Tibial nerve (tissue), 3 donors: ENCODE data around the gene ZNF229.
"Not testable (repeated sequence)": the region's sequence is repeated elsewhere in the genome, so short reads cannot be mapped to it uniquely, and the experiment has no call there.

Experiments used
- POLR2A ChIP-seq, 2 donors: fragments of 450-650 bp; IDR thresholded peaks; one replicate each; pipeline ENCODE4 v1.6.1; 2017; ENCODE audit warnings: antibody characterized with exemption in 2 of 2, mild to moderate bottlenecking in 2 of 2, moderate library complexity in 2 of 2
- TF ChIP-seq, protein P1 (sequence below), 5 experiments: fragments of 200-600 bp in 3 of 5; fragments of 450-650 bp in 2 of 5; sonication (generic) in 3 of 5; IDR thresholded peaks; one replicate each; pipeline ENCODE4 v1.5.1; 2016 to 2019; ENCODE audit warnings: antibody characterized with exemption in 5 of 5, mild to moderate bottlenecking in 3 of 5, moderate library complexity in 2 of 5

DNA sequence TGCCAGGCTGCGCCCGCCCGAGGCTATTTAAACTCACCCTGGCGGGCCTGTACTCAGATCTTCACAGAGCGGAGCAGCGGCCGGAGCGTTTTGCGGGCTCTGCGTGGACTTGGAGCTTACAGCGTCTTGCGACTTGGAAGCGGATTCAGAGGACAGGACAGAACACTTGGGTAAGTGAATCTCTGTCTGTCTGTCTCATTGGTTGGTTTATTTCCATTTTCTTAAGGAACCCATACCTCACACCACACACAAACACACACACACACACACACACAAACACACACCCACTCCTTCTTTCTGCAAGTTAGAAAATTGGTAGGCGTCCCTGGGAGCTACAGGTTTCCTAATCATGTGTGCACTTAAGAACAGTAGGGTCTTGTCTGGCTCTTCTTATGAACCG lies 32.7 kb downstream of the ZNF229 start:
- TF ChIP-seq, protein P1, sequence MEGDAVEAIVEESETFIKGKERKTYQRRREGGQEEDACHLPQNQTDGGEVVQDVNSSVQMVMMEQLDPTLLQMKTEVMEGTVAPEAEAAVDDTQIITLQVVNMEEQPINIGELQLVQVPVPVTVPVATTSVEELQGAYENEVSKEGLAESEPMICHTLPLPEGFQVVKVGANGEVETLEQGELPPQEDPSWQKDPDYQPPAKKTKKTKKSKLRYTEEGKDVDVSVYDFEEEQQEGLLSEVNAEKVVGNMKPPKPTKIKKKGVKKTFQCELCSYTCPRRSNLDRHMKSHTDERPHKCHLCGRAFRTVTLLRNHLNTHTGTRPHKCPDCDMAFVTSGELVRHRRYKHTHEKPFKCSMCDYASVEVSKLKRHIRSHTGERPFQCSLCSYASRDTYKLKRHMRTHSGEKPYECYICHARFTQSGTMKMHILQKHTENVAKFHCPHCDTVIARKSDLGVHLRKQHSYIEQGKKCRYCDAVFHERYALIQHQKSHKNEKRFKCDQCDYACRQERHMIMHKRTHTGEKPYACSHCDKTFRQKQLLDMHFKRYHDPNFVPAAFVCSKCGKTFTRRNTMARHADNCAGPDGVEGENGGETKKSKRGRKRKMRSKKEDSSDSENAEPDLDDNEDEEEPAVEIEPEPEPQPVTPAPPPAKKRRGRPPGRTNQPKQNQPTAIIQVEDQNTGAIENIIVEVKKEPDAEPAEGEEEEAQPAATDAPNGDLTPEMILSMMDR (IDR thresholded peaks at IDR 0.05), result not testable (repeated sequence)
- not testable (repeated sequence) for TF ChIP-seq POLR2A (IDR thresholded peaks at IDR 0.05)
